Common myeloid progenitor, CD34-positive (primary cell): ENCODE measurements around the gene LUC7L2.
A peak's percentile ranks its signal among the peaks of the same experiment; 100 is the strongest.

Experiments
- CTCF ChIA-PET: fragments of 350-600 bp; sonication (Branson Sonifier 250); formaldehyde crosslinking; loops from one replicate; lab custom pipeline; 2021; ENCODE audit warnings: antibody characterized with exemption; lab: Charles Lee
- POLR2A ChIA-PET: fragments of 350-600 bp; sonication (Branson Sonifier 250); formaldehyde crosslinking; loops from one replicate; lab custom pipeline; 2021; ENCODE audit warnings: antibody characterized with exemption; lab: Charles Lee
- DNase-seq, 3 donors: peaks; one replicate each; pipeline versions ENCODE4 v3.0.0 to v3.0.0-alpha.2; 2013
- H3K27ac ChIP-seq, 2 experiments: 1 replicate in 1 of 2; 2 replicates in 1 of 2; pipeline ENCODE4 v1.7.0; 2013; ENCODE audit warnings: inconsistent platforms in 2 of 2, low read length in 2 of 2, mild to moderate bottlenecking in 2 of 2, low read depth in 1 of 2, moderate library complexity in 1 of 2; ENCODE audit not compliant: severe bottlenecking in 2 of 2, insufficient read depth in 1 of 2, poor library complexity in 1 of 2
- H3K27me3 ChIP-seq, 5 experiments: replicated peaks in 2 of 5; 1 replicate in 3 of 5; 2 replicates in 2 of 5; pipeline versions ENCODE4 v1.6.1 to v1.7.0; 2013; ENCODE audit warnings: low read length in 4 of 5, mild to moderate bottlenecking in 2 of 5, moderate library complexity in 2 of 5, inconsistent platforms in 1 of 5; ENCODE audit not compliant: insufficient read depth in 5 of 5, control insufficient read depth in 4 of 5
- H3K36me3 ChIP-seq, 4 experiments: 1 replicate in 2 of 4; 2 replicates in 2 of 4; pipeline versions ENCODE4 v1.6.1 to v1.7.0; 2013; ENCODE audit warnings: low read length in 3 of 4, control low read depth in 1 of 4, mild to moderate bottlenecking in 1 of 4; ENCODE audit not compliant: control insufficient read depth in 4 of 4, insufficient read depth in 4 of 4
- H3K4me1 ChIP-seq, 4 experiments: 1 replicate in 3 of 4; 2 replicates in 1 of 4; pipeline versions ENCODE4 v1.6.1 to v1.7.1; 2013; ENCODE audit warnings: low read length in 3 of 4, mild to moderate bottlenecking in 3 of 4, control low read depth in 1 of 4, inconsistent platforms in 1 of 4, moderate library complexity in 1 of 4; ENCODE audit not compliant: control insufficient read depth in 4 of 4, insufficient read depth in 4 of 4; ENCODE audit errors: control extremely low read depth in 1 of 4
- H3K4me3 ChIP-seq, 7 experiments: 1 replicate in 4 of 7; 2 replicates in 3 of 7; pipeline versions ENCODE4 v1.5.1 to v1.7.0; 2013; ENCODE audit warnings: mild to moderate bottlenecking in 7 of 7, low read length in 6 of 7, moderate library complexity in 6 of 7, inconsistent platforms in 2 of 7, low read depth in 2 of 7, control low read depth in 1 of 7; ENCODE audit not compliant: insufficient read depth in 4 of 7, control insufficient read depth in 1 of 7; ENCODE audit errors: extremely low read depth in 1 of 7
- H3K9me3 ChIP-seq, 5 experiments: 1 replicate in 4 of 5; 2 replicates in 1 of 5; pipeline versions ENCODE4 v1.6.1 to v1.7.1; 2013; ENCODE audit warnings: low read length in 4 of 5, mild to moderate bottlenecking in 2 of 5, inconsistent platforms in 1 of 5, low read depth in 1 of 5, moderate library complexity in 1 of 5; ENCODE audit not compliant: control insufficient read depth in 4 of 5, insufficient read depth in 2 of 5; ENCODE audit errors: control extremely low read depth in 1 of 5
- WGBS: methylation state at CpG from one replicate; pipeline ENCODE4 v1.1.5; 2013; ENCODE audit not compliant: insufficient coverage; 5-methylcytosine and 5-hydroxymethylcytosine counted together

LUC7L2 gene

DNA sequence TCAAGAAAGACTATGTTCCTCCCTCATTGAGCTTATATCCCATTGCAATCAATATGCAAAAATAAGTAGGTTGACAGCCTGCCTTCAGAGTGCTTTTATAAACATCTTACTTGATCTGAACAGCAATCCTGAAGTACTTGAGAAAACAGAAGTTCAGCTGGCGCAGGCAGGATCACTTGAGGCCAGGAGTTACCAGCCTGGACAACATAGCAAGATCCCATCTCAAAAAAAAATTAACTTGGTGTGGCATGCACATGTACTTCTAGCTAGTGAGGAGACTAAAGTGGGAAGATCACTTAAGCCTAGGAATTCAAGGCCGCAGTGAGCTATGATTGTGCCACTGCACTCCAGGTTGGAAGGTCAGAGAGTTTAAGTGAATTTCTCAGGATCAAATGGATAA lies 30.1 kb downstream of the LUC7L2 start:
- WGBS, result 100% methylated on average over 2 of the region's 2 CpGs
- Histone ChIP-seq H3K27me3 (no peaks in the 10 kb centered on the region), H3K27ac (no peak overlapping the region), H3K4me3 (no peak overlapping the region), H3K36me3 (peaks cover 5 to 53% (median 32%) of the 10 kb centered on the region in 4 experiments), H3K4me1 (peaks cover 0 to 11% (median 0%) of the 10 kb centered on the region in 4 experiments), H3K9me3 (no peaks in the 10 kb centered on the region)
- POLR2A ChIA-PET, result no interaction called here
- no peak for DNase-seq
- CTCF ChIA-PET, result interaction anchor here (0.7 to 1.2 kb wide), 2 partner anchors 11 to 13 kb away, joined by 3 read pairs; no protein-coding TSS in a partner anchor

- 100% methylated on average over 1 of the region's 1 CpG for whole genome bisulfite sequencing
- no peaks in the 10 kb centered on the region for H3K27me3 ChIP-seq
- peaks cover 2 to 47% (median 28%) of the 10 kb centered on the region in 4 experiments for H3K36me3 ChIP-seq
- CTCF ChIA-PET, result interaction anchor here (0.9 to 3.0 kb wide), 5 partner anchors 9 to 40 kb away, joined by 3 to 7 read pairs (median 3); no protein-coding TSS in a partner anchor
- no peaks in the 10 kb centered on the region for H3K9me3 ChIP-seq
- peaks cover 0 to 9% (median 0%) of the 10 kb centered on the region in 4 experiments for H3K4me1 ChIP-seq
- H3K27ac ChIP-seq, result no peak overlapping the region
- peak in 1 of 3 donors; percentile 9 for DNase-seq
- no peak overlapping the region for H3K4me3 ChIP-seq
- POLR2A ChIA-PET, result no interaction called here
Observed at GRCh38 chr7:139393621-139394211, 34.0 kb downstream of the LUC7L2 start.

- POLR2A ChIA-PET, result interaction anchor here (0.9 kb wide), 1 partner anchor 13 kb away, joined by 4 read pairs; no protein-coding TSS in a partner anchor
- H3K9me3 ChIP-seq, result no peaks in the 10 kb centered on the region
- WGBS, result 35% methylated on average over 3 of the region's 3 CpGs
- DNase-seq, result peak in 1 of 3 donors; percentile 30
- peak overlapping the region in 1 of 2 experiments; percentile 44 for H3K27ac ChIP-seq
- H3K4me3 ChIP-seq, result no peak overlapping the region
- CTCF ChIA-PET, result interaction anchor here (0.7 to 3.0 kb wide), 5 partner anchors 12 to 40 kb away, joined by 3 to 7 read pairs (median 4); no protein-coding TSS in a partner anchor
- peaks cover 2 to 45% (median 24%) of the 10 kb centered on the region in 4 experiments for H3K36me3 ChIP-seq
- H3K27me3 ChIP-seq, result no peaks in the 10 kb centered on the region
- H3K4me1 ChIP-seq, result peaks cover 0 to 9% (median 0%) of the 10 kb centered on the region in 4 experiments
Observed at GRCh38 chr7:139394540-139394939, 34.8 kb downstream of the LUC7L2 start.

DNA sequence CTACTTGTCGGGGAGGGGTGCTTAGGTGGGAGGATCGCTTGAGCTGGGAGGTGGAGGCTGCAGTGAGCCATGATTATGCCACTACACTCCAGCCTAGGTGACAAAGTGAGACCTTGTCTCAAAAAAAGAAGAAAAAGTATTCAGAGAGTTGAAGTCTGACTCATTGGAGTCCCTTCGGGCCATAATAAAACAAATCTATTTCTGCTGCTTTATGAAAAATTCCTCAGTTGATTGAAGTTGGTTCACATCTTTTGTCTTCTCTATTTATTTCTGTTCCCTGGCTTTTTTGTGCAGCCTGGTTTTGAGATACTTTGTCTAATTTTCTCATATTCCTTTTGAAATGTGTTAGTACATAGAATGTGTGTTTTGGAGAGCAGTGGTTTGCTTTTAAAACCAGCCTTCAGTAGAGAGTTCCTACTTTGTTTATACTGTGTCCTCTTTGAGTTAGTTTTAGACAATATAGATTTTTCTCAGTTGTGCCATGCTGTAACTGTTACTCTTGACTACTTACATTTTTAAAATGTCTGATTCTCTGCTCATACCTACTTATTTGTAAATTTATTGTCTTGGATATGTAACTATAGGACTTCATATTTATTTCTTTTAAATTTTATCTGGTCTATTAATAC lies 36.7 kb downstream of the LUC7L2 start:
- Histone ChIP-seq H3K36me3 (peaks cover 3 to 40% (median 25%) of the 10 kb centered on the region in 4 experiments), H3K9me3 (no peaks in the 10 kb centered on the region), H3K27ac (no peak overlapping the region), H3K27me3 (no peaks in the 10 kb centered on the region), H3K4me3 (no peak overlapping the region), H3K4me1 (peaks cover 0 to 9% (median 0%) of the 10 kb centered on the region in 4 experiments)
- ChIA-PET POLR2A (no interaction called here), CTCF (interaction anchor here (1.1 kb wide), 1 partner anchor 12 kb away, joined by 3 read pairs; no protein-coding TSS in a partner anchor)
- no peak for DNase-seq
- 94% methylated on average over 2 of the region's 3 CpGs for WGBS

- no peaks in the 10 kb centered on the region for H3K9me3 ChIP-seq
- POLR2A ChIA-PET, result no interaction called here
- CTCF ChIA-PET, result no interaction called here
- H3K27ac ChIP-seq, result no peak overlapping the region
- peaks cover 5 to 44% (median 30%) of the 10 kb centered on the region in 4 experiments for H3K36me3 ChIP-seq
- H3K27me3 ChIP-seq, result no peaks in the 10 kb centered on the region
- H3K4me3 ChIP-seq, result no peak overlapping the region
- peaks cover 0 to 9% (median 0%) of the 10 kb centered on the region in 4 experiments for H3K4me1 ChIP-seq
- DNase-seq, result no peak
Observed at GRCh38 chr7:139397192-139397591, 37.5 kb downstream of the LUC7L2 start.

GRCh38 chr7:139403601-139404000 lies 43.9 kb downstream of the LUC7L2 start:
- Histone ChIP-seq H3K36me3 (peaks cover 33 to 74% (median 48%) of the 10 kb centered on the region in 4 experiments), H3K4me3 (no peak overlapping the region), H3K27ac (no peak overlapping the region), H3K4me1 (no peaks in the 10 kb centered on the region), H3K9me3 (no peaks in the 10 kb centered on the region), H3K27me3 (no peaks in the 10 kb centered on the region)
- ChIA-PET CTCF (interaction anchor here (1.0 kb wide), 2 partner anchors 10 to 14 kb away, joined by 3 read pairs; no protein-coding TSS in a partner anchor), POLR2A (no interaction called here)
- DNase-seq, result no peak
- WGBS, result 86% methylated on average over 1 of the region's 2 CpGs

DNA sequence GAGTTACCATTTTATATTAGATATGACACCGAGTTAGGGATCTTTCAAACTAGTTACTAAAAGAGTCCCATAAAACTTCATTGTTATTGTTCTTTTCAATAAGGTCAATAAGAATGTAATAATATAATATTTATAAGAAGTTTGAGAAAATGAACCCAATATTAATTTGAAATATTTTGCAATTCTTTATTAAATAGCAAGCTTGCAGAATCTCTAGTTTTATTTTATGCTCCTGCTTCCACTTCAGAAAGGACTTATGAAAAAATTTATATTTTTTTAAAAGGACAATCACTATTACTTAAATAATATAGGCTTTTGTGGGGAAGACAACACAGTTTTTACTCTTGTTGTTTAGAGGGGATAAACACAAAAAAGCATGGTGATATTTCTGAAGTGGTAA lies 47.9 kb downstream of the LUC7L2 start:
- no peaks in the 10 kb centered on the region for H3K27me3 ChIP-seq
- CTCF ChIA-PET, result no interaction called here
- no peaks in the 10 kb centered on the region for H3K4me1 ChIP-seq
- peaks cover 31 to 80% (median 53%) of the 10 kb centered on the region in 4 experiments for H3K36me3 ChIP-seq
- no peak for DNase-seq
- no CpG with 5 or more reads among the region's 1 CpG for WGBS
- POLR2A ChIA-PET, result interaction anchor here (0.6 kb wide), 1 partner anchor 13 kb away, joined by 4 read pairs; no protein-coding TSS in a partner anchor
- no peak overlapping the region for H3K27ac ChIP-seq
- no peak overlapping the region for H3K4me3 ChIP-seq
- no peaks in the 10 kb centered on the region for H3K9me3 ChIP-seq
